ENCODE data around the gene NTN1. TPM values are rescaled to one million over a fixed set of nuclear protein-coding genes. Genes with fewer than 3 reads are reported as not detected.

Gene NTN1
- total RNA-seq, 4 donors from 2014 or later, result 3.6 to 20.6 (median 7.2) TPM

- in situ Hi-C loops (cut with MboI; ENCODE audit: low pct_ligation_motif_present in 1 of 4, low pct_unique_long_range_greater_than_20kb in 1 of 4, low sequenced_read_pairs in 3 of 4) (no loop called here), intact Hi-C loops (cut with DNase I; ENCODE audit: low total_unique reads) (no loop called here)
- 23 to 50% methylated on average over 1 to 3 of the region's 3 CpGs for WGBS, 2 donors (ENCODE audit: low coverage in 1 of 2)
- no peak overlapping the region for H3K27ac ChIP-seq
- TF ChIP-seq POLR2A (IDR thresholded peaks at IDR 0.05), result no peak
- no peak for TF ChIP-seq POLR2AphosphoS5 (IDR thresholded peaks at IDR 0.05)
- no peak for TF ChIP-seq CTCF (IDR thresholded peaks at IDR 0.05)
- no peak for TF ChIP-seq EP300 (IDR thresholded peaks at IDR 0.05; ENCODE audit: low read depth)
- no peaks in the 10 kb centered on the region for H3K27me3 ChIP-seq
- DNase-seq, result no peak
- H3K9me3 ChIP-seq, result no peaks in the 10 kb centered on the region
- no peaks in the 10 kb centered on the region for H3K36me3 ChIP-seq
- H3K4me1 ChIP-seq, result peaks cover 0 to 2% (median 0%) of the 10 kb centered on the region in 4 donors
- no peak overlapping the region for H3K4me3 ChIP-seq
Observed at GRCh38 chr17:9080983-9081382, 59.7 kb downstream of the NTN1 start.

GRCh38 chr17:9086577-9086976, 65.3 kb downstream of the NTN1 start:
- 95 to 100% methylated on average over 3 to 4 of the region's 4 CpGs for WGBS, 2 donors (ENCODE audit: low coverage in 1 of 2)
- no peak for DNase-seq
- Histone ChIP-seq H3K36me3 (no peaks in the 10 kb centered on the region), H3K27me3 (no peaks in the 10 kb centered on the region), H3K27ac (no peak overlapping the region), H3K4me3 (no peak overlapping the region), H3K9me3 (no peaks in the 10 kb centered on the region), H3K4me1 (peaks cover 0 to 3% (median 0%) of the 10 kb centered on the region in 4 donors)
- in situ Hi-C loops (cut with MboI; ENCODE audit: low pct_ligation_motif_present in 1 of 4, low pct_unique_long_range_greater_than_20kb in 1 of 4, low sequenced_read_pairs in 3 of 4) (no loop called here), intact Hi-C loops (cut with DNase I; ENCODE audit: low total_unique reads) (loop anchor here (5.0 kb wide), 1 partner anchor 479 kb away; no protein-coding TSS in a partner anchor)
- TF ChIP-seq CTCF (IDR thresholded peaks at IDR 0.05) (no peak), POLR2AphosphoS5 (IDR thresholded peaks at IDR 0.05) (no peak), EP300 (IDR thresholded peaks at IDR 0.05; ENCODE audit: low read depth) (no peak), POLR2A (IDR thresholded peaks at IDR 0.05) (no peak)

- Histone ChIP-seq H3K27ac (no peak overlapping the region), H3K4me3 (no peak overlapping the region), H3K9me3 (no peaks in the 10 kb centered on the region), H3K27me3 (no peaks in the 10 kb centered on the region), H3K36me3 (no peaks in the 10 kb centered on the region), H3K4me1 (peaks cover 0 to 3% (median 0%) of the 10 kb centered on the region in 4 donors)
- no peak for TF ChIP-seq POLR2A (IDR thresholded peaks at IDR 0.05)
- TF ChIP-seq EP300 (IDR thresholded peaks at IDR 0.05; ENCODE audit: low read depth), result no peak
- no peak for TF ChIP-seq POLR2AphosphoS5 (IDR thresholded peaks at IDR 0.05)
- TF ChIP-seq CTCF (IDR thresholded peaks at IDR 0.05), result no peak
- intact Hi-C loops (cut with DNase I; ENCODE audit: low total_unique reads), result loop anchor here (5.0 kb wide), 1 partner anchor 481 kb away; no protein-coding TSS in a partner anchor
- DNase-seq, result no peak
- 88% methylated on average over 8 of the region's 9 CpGs; no CpG with 5 or more reads in 1 of the 2 donors for WGBS, 2 donors (ENCODE audit: low coverage in 1 of 2)
- in situ Hi-C loops (cut with MboI; ENCODE audit: low pct_ligation_motif_present in 1 of 4, low pct_unique_long_range_greater_than_20kb in 1 of 4, low sequenced_read_pairs in 3 of 4), result no loop called here
Observed at GRCh38 chr17:9087921-9088320, 66.6 kb downstream of the NTN1 start.

- no peaks in the 10 kb centered on the region for H3K9me3 ChIP-seq
- H3K36me3 ChIP-seq, result no peaks in the 10 kb centered on the region
- no peaks in the 10 kb centered on the region for H3K27me3 ChIP-seq
- intact Hi-C loops (cut with DNase I; ENCODE audit: low total_unique reads) (no loop called here), in situ Hi-C loops (cut with MboI; ENCODE audit: low pct_ligation_motif_present in 1 of 4, low pct_unique_long_range_greater_than_20kb in 1 of 4, low sequenced_read_pairs in 3 of 4) (no loop called here)
- H3K4me1 ChIP-seq, result peaks cover 0 to 3% (median 0%) of the 10 kb centered on the region in 4 donors
- no peak for DNase-seq
- WGBS, 2 donors (ENCODE audit: low coverage in 1 of 2), result 69% methylated on average over 9 of the region's 9 CpGs; no CpG with 5 or more reads in 1 of the 2 donors
- TF ChIP-seq EP300 (IDR thresholded peaks at IDR 0.05; ENCODE audit: low read depth), result no peak
- TF ChIP-seq POLR2A (IDR thresholded peaks at IDR 0.05), result no peak
- TF ChIP-seq POLR2AphosphoS5 (IDR thresholded peaks at IDR 0.05), result no peak
- no peak for TF ChIP-seq CTCF (IDR thresholded peaks at IDR 0.05)
- no peak overlapping the region for H3K4me3 ChIP-seq
- peak overlapping the region in 3 of 4 donors; percentile 29 to 63 (median 36) for H3K27ac ChIP-seq
Observed at GRCh38 chr17:9090641-9091096, 69.4 kb downstream of the NTN1 start.
